Smooth muscle cell (in vitro differentiated cells): Measurements from ENCODE around the gene MYL4. TPM values are rescaled to one million over a fixed set of nuclear protein-coding genes. Genes with fewer than 3 reads are reported as not detected.
A peak's percentile ranks its signal among the peaks of the same experiment; 100 is the strongest.

ENCODE experiments used
- DNase-seq: peaks from one replicate; lab custom pipeline; 2025; ENCODE audit not compliant: unreplicated experiment; lab: John Stamatoyannopoulos, UW
- H2AFZ ChIP-seq: fragments of 200-600 bp; sonication (generic); 2 replicates; pipeline ENCODE4 v1.6.0; 2016; ENCODE audit warnings: antibody characterized with exemption, low read depth, mild to moderate bottlenecking
- H3F3A ChIP-seq: fragments of 200-600 bp; sonication (generic); 2 replicates; pipeline ENCODE4 v1.6.0; 2017; ENCODE audit warnings: antibody characterized with exemption, low read depth
- H3K27ac ChIP-seq: fragments of 200-600 bp; sonication (generic); 2 replicates; pipeline ENCODE4 v1.5.1; 2016; ENCODE audit warnings: low read depth, mild to moderate bottlenecking
- H3K27me3 ChIP-seq: fragments of 200-600 bp; sonication (generic); 2 replicates; pipeline ENCODE4 v1.6.1; 2016; ENCODE audit warnings: low read depth, mild to moderate bottlenecking
- H3K36me3 ChIP-seq: fragments of 200-600 bp; sonication (generic); 2 replicates; pipeline ENCODE4 v1.5.1; 2016; ENCODE audit warnings: low read depth
- H3K4me1 ChIP-seq: fragments of 200-600 bp; sonication (generic); 2 replicates; pipeline ENCODE4 v1.5.1; 2016; ENCODE audit warnings: low read depth
- H3K4me2 ChIP-seq: fragments of 200-600 bp; sonication (generic); 2 replicates; pipeline ENCODE4 v1.6.0; 2016; ENCODE audit warnings: mild to moderate bottlenecking
- H3K4me3 ChIP-seq: fragments of 200-600 bp; sonication (generic); 2 replicates; pipeline ENCODE4 v1.5.1; 2016; ENCODE audit warnings: mild to moderate bottlenecking
- H3K79me2 ChIP-seq: fragments of 200-600 bp; sonication (generic); 2 replicates; pipeline ENCODE4 v1.6.0; 2016; ENCODE audit warnings: low read depth, mild to moderate bottlenecking
- H3K9ac ChIP-seq: fragments of 200-600 bp; sonication (generic); 2 replicates; pipeline ENCODE4 v1.6.0; 2016; ENCODE audit warnings: low read depth
- H3K9me3 ChIP-seq: fragments of 200-600 bp; sonication (generic); replicated peaks from 2 replicates; pipeline ENCODE4 v1.5.1; 2016; ENCODE audit warnings: low read depth
- H4K20me1 ChIP-seq: fragments of 200-600 bp; sonication (generic); 2 replicates; pipeline ENCODE4 v1.6.0; 2016; ENCODE audit warnings: low read depth
- WGBS: methylation state at CpG from one replicate; pipeline ENCODE4 v1.1.7; 2016; ENCODE audit warnings: low lambda C conversion rate; 5-methylcytosine and 5-hydroxymethylcytosine counted together
- polyA plus RNA-seq: library from polyadenylated mRNA; unstranded; fragments of >200 nt; fragmentation: Nextera tagmentation; extraction: Ambion mirVana; gene quantifications from 2 replicates; pipeline ENCODE4 v1.2.1, GENCODE V29; 2016
- total RNA-seq: library from RNA; depleted of rRNA; stranded (reverse); fragments of >200 nt; gene quantifications from 2 replicates; pipeline ENCODE4 v1.2.3, GENCODE V29; 2014
- TF ChIP-seq, protein P1 (sequence below): fragments of 200-600 bp; sonication (generic); IDR thresholded peaks from 2 replicates; pipeline ENCODE4 v1.5.1; 2017; ENCODE audit warnings: borderline replicate concordance, mild to moderate bottlenecking, antibody characterized with exemption; ENCODE audit not compliant: insufficient read depth, poor library complexity, severe bottlenecking

Gene MYL4
- total and polyA plus RNA-seq, 2 experiments from 2014 or later: 6.5 to 8.3 TPM

GRCh38 chr17:47251421-47251940 is 42.3 kb downstream of the MYL4 start:
- WGBS: 84% methylated on average over 1 of the region's 1 CpG
- H3K4me3 ChIP-seq: no peak overlapping the region

DNA sequence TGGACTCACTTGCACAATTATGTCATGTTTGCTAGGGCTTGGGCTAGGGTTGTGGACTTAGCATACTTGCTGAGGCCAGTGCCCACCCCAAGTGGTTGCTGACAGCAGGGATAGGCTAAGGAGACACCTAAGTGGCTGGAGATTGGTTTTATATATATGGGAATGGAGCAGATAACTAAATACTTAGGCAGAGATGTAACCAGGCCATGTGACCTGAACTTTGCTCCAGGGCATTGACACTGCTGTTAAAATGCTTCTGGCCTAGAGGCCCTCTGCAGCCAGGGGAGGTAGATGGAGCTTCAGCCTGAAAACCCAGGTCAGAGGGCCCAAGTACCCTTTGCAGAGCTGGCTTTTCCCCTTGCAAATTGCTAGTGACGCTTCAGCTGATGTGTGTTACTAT is 43.1 kb downstream of the MYL4 start:
- Histone ChIP-seq H3K27ac (no peak overlapping the region), H3K9me3 (no peaks in the 10 kb centered on the region), H3K4me1 (peaks cover 7% of the 10 kb centered on the region), H3K36me3 (no peaks in the 10 kb centered on the region), H3K79me2 (no peaks in the 10 kb centered on the region), H3K4me3 (no peak overlapping the region), H3K27me3 (no peaks in the 10 kb centered on the region), H3K4me2 (no peak overlapping the region), H3F3A (no peaks in the 10 kb centered on the region), H3K9ac (no peak overlapping the region), H2AFZ (no peak overlapping the region), H4K20me1 (no peaks in the 10 kb centered on the region)
- DNase-seq: no peak
- WGBS: 100% methylated on average over 1 of the region's 1 CpG
- TF ChIP-seq, protein P1, sequence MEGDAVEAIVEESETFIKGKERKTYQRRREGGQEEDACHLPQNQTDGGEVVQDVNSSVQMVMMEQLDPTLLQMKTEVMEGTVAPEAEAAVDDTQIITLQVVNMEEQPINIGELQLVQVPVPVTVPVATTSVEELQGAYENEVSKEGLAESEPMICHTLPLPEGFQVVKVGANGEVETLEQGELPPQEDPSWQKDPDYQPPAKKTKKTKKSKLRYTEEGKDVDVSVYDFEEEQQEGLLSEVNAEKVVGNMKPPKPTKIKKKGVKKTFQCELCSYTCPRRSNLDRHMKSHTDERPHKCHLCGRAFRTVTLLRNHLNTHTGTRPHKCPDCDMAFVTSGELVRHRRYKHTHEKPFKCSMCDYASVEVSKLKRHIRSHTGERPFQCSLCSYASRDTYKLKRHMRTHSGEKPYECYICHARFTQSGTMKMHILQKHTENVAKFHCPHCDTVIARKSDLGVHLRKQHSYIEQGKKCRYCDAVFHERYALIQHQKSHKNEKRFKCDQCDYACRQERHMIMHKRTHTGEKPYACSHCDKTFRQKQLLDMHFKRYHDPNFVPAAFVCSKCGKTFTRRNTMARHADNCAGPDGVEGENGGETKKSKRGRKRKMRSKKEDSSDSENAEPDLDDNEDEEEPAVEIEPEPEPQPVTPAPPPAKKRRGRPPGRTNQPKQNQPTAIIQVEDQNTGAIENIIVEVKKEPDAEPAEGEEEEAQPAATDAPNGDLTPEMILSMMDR: no peak

More at GRCh38 chr17:47251421-47251940, 42.3 kb downstream of the MYL4 start:
- no peak overlapping the region for H3K27ac ChIP-seq
- H4K20me1 ChIP-seq: no peaks in the 10 kb centered on the region
- DNase-seq: no peak
- peaks cover 6% of the 10 kb centered on the region for H3K4me1 ChIP-seq
- no peaks in the 10 kb centered on the region for H3K27me3 ChIP-seq
- H3K79me2 ChIP-seq: no peaks in the 10 kb centered on the region
- no peaks in the 10 kb centered on the region for H3K36me3 ChIP-seq
- no peak overlapping the region for H2AFZ ChIP-seq
- H3K9me3 ChIP-seq: no peaks in the 10 kb centered on the region
- H3K4me2 ChIP-seq: no peak overlapping the region
- no peaks in the 10 kb centered on the region for H3F3A ChIP-seq
- TF ChIP-seq, protein P1: no peak
- H3K9ac ChIP-seq: no peak overlapping the region

DNA sequence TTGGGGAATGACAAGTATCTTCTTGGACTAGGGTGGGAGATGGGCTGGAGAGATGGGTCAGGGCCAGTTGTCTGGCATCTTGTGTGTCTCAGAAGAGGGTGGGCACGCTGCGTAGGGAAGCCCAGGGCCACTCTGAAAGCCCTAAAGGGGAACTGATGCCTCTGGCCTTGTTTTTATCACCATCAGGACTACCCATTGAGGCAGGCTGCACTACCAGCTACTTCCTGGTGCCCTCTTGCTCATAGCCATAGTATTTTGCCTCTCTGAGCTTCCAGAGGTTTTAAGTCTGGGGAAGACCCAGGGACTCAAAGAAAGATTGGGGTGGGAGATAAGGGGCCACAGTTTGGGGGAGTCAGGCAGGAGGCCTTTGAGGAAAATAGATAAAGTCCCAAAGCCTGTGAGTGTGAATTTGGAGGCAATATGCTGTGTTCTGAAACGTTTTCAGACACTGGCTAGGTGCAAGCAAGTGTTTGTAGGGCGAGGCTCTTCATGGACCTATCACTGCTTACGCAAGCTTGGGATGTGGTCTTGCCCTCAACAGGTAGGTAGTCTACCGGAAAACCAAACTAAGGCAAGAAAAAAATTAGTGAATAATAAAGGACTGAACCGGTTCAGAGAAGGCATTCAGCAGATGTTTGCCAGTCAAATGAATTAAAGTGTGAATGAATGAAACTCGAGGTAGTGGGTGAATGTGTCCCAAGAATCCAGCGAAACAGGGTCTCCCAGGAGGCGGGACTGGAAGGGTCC is 43.8 kb downstream of the MYL4 start:
- Histone ChIP-seq H4K20me1 (no peaks in the 10 kb centered on the region), H3K9ac (no peak overlapping the region), H3K27me3 (no peaks in the 10 kb centered on the region), H3K4me1 (peaks cover 13% of the 10 kb centered on the region), H3K79me2 (no peaks in the 10 kb centered on the region), H3K27ac (no peak overlapping the region), H3K36me3 (no peaks in the 10 kb centered on the region), H2AFZ (peak overlapping the region; percentile 20), H3K4me2 (peak overlapping the region; percentile 96), H3K4me3 (peak overlapping the region; percentile 73), H3F3A (no peaks in the 10 kb centered on the region), H3K9me3 (no peaks in the 10 kb centered on the region)
- TF ChIP-seq, protein P1: no peak
- DNase-seq: no peak
- 79% methylated on average over 10 of the region's 10 CpGs for WGBS
